Esophagus squamous epithelium (tissue), 4 donors: ENCODE measurements around the gene ANKRD17.

Source experiments
- CTCF ChIP-seq, 6 experiments: fragments of 450-650 bp in 4 of 6; fragments of 200-600 bp in 2 of 6; sonication (generic) in 2 of 6; IDR thresholded peaks; one replicate each; pipeline ENCODE4 v1.5.1; 2016 to 2019; ENCODE audit warnings: antibody characterized with exemption in 6 of 6, mild to moderate bottlenecking in 4 of 6, moderate library complexity in 4 of 6
- POLR2A ChIP-seq, 4 donors: fragments of 450-650 bp; IDR thresholded peaks; one replicate each; pipeline ENCODE4 v1.6.1; 2017; ENCODE audit warnings: antibody characterized with exemption in 4 of 4, mild to moderate bottlenecking in 4 of 4, moderate library complexity in 3 of 4

- no peak for TF ChIP-seq POLR2A (IDR thresholded peaks at IDR 0.05)
- no peak for TF ChIP-seq CTCF (IDR thresholded peaks at IDR 0.05)
These were observed 87.9 kb downstream of the ANKRD17 start for GRCh38 chr4:73170518-73171198.
